Measurements from ENCODE around the gene C1orf21. TPM values are rescaled to one million over a fixed set of nuclear protein-coding genes. Genes with fewer than 3 reads are reported as not detected.

Gene C1orf21
- total and polyA plus RNA-seq, 2 donors (not counting 3 experiments of a cell fraction or from before 2014, with no cell fraction given): 0.79 to 8.5 TPM

DNA sequence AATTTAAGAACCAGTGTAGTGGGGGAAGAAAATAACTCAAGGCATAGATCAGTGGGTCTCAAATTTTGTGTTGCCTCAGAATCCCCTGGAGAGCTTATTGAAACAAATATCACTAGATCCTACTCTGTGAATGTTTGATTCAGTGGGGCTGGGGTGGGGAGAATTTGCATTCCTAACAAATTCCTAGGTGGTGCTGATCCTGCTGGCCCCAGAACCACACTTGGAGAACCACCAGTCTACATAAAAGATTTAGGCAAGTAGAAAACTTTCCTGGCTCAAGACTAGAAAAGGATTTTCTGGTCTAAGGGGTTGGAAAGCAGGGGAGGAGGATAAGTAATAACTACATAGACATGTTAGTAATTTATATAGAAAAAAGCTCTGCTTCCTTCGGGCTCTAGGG lies 34.1 kb upstream of the C1orf21 start:
- H3K9ac ChIP-seq (replicated peaks; ENCODE audit: extremely low read depth, insufficient read depth, low read length): no peak overlapping the region
- no peaks in the 10 kb centered on the region for H3K9me1 ChIP-seq (replicated peaks; ENCODE audit: control insufficient read depth, extremely low read depth, insufficient read depth, low read length)
- no peaks in the 10 kb centered on the region for H4K20me1 ChIP-seq (replicated peaks; ENCODE audit: control insufficient read depth, extremely low read depth, insufficient read depth, low read length)
- intact Hi-C loops (cut with micrococcal nuclease) (no loop called here), dilution Hi-C loops (cut with MboI; ENCODE audit: extremely low pct_ligation_motif_present, low sequenced_read_pairs) (no loop called here)
- H3K27ac ChIP-seq (ENCODE audit: insufficient read depth, low read depth, low read length): no peak overlapping the region
- FAIRE-seq (no peak), DNase-seq (ENCODE audit: low read depth, low spot score) (no peak)
- TF ChIP-seq FOS (IDR thresholded peaks at IDR 0.05; ENCODE audit: borderline replicate concordance, insufficient read depth, low read length) (no peak), GATA2 (IDR thresholded peaks at IDR 0.05; ENCODE audit: insufficient read depth, insufficient read length, low read depth, low read length) (no peak), MYC (IDR thresholded peaks at IDR 0.05; ENCODE audit: low read depth, low read length) (no peak), EZH2 (IDR thresholded peaks at IDR 0.05; ENCODE audit: borderline replicate concordance, low read depth, low read length, severe bottlenecking) (no peak), JUN (IDR thresholded peaks at IDR 0.05; ENCODE audit: borderline replicate concordance, insufficient read depth, insufficient read length, low read depth) (no peak)
- TF ChIP-seq, protein P1, sequence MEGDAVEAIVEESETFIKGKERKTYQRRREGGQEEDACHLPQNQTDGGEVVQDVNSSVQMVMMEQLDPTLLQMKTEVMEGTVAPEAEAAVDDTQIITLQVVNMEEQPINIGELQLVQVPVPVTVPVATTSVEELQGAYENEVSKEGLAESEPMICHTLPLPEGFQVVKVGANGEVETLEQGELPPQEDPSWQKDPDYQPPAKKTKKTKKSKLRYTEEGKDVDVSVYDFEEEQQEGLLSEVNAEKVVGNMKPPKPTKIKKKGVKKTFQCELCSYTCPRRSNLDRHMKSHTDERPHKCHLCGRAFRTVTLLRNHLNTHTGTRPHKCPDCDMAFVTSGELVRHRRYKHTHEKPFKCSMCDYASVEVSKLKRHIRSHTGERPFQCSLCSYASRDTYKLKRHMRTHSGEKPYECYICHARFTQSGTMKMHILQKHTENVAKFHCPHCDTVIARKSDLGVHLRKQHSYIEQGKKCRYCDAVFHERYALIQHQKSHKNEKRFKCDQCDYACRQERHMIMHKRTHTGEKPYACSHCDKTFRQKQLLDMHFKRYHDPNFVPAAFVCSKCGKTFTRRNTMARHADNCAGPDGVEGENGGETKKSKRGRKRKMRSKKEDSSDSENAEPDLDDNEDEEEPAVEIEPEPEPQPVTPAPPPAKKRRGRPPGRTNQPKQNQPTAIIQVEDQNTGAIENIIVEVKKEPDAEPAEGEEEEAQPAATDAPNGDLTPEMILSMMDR (IDR thresholded peaks at IDR 0.05; ENCODE audit: extremely low read depth in 1 of 2, insufficient read depth in 1 of 2, low read depth in 1 of 2, low read length in 2 of 2): no peak
- no peak overlapping the region for H2AFZ ChIP-seq (ENCODE audit: low read depth, low read length)
- BruUV-seq (replicated peaks): no TSS peak
- H3K4me1 ChIP-seq (ENCODE audit: control insufficient read depth, extremely low read depth, insufficient read depth, low read length): no peaks in the 10 kb centered on the region
- H3K27me3 ChIP-seq (ENCODE audit: control insufficient read depth in 2 of 2, insufficient read depth in 2 of 2, low read length in 2 of 2): peaks cover 7% of the 10 kb centered on the region in 2 experiments
- H3K4me3 ChIP-seq (replicated peaks in 1 of 3; ENCODE audit: insufficient read depth in 1 of 3, low read depth in 1 of 3, low read length in 3 of 3): no peak overlapping the region
- ChIA-PET CTCF (no interaction called here), POLR2A (no interaction called here)
- H3K9me3 ChIP-seq (replicated peaks; ENCODE audit: control insufficient read depth, insufficient read depth, low read length): no peaks in the 10 kb centered on the region
- H3K4me2 ChIP-seq (ENCODE audit: insufficient read depth, low read length): no peak overlapping the region
- no peaks in the 10 kb centered on the region for H3K36me3 ChIP-seq (ENCODE audit: control insufficient read depth in 2 of 2, extremely low read depth in 1 of 2, insufficient read depth in 2 of 2, low read length in 2 of 2)
- no peaks in the 10 kb centered on the region for H3K79me2 ChIP-seq (ENCODE audit: control insufficient read depth, insufficient read depth, low read length)

GRCh38 chr1:184354719-184355118 lies 32.1 kb upstream of the C1orf21 start:
- H4K20me1 ChIP-seq (replicated peaks; ENCODE audit: control insufficient read depth, extremely low read depth, insufficient read depth, low read length): no peaks in the 10 kb centered on the region
- H3K27ac ChIP-seq (ENCODE audit: insufficient read depth, low read depth, low read length): no peak overlapping the region
- no peak for DNase-seq (ENCODE audit: low read depth, low spot score)
- no peaks in the 10 kb centered on the region for H3K9me1 ChIP-seq (replicated peaks; ENCODE audit: control insufficient read depth, extremely low read depth, insufficient read depth, low read length)
- H3K4me1 ChIP-seq (ENCODE audit: control insufficient read depth, extremely low read depth, insufficient read depth, low read length): no peaks in the 10 kb centered on the region
- TF ChIP-seq FOS (IDR thresholded peaks at IDR 0.05; ENCODE audit: borderline replicate concordance, insufficient read depth, low read length) (no peak), POLR2A (IDR thresholded peaks at IDR 0.05; ENCODE audit: low read depth, low read length) (no peak), GATA2 (IDR thresholded peaks at IDR 0.05; ENCODE audit: insufficient read depth, insufficient read length, low read depth, low read length) (no peak), MYC (IDR thresholded peaks at IDR 0.05; ENCODE audit: low read depth, low read length) (no peak), EZH2 (IDR thresholded peaks at IDR 0.05; ENCODE audit: borderline replicate concordance, low read depth, low read length, severe bottlenecking) (no peak), JUN (IDR thresholded peaks at IDR 0.05; ENCODE audit: borderline replicate concordance, insufficient read depth, insufficient read length, low read depth) (no peak), POLR2AphosphoS5 (IDR thresholded peaks at IDR 0.05; ENCODE audit: insufficient read depth, low read depth, low read length) (no peak)
- TF ChIP-seq, protein P1 (IDR thresholded peaks at IDR 0.05; ENCODE audit: extremely low read depth in 1 of 2, insufficient read depth in 1 of 2, low read depth in 1 of 2, low read length in 2 of 2): no peak
- TF ChIP-seq, protein P2, sequence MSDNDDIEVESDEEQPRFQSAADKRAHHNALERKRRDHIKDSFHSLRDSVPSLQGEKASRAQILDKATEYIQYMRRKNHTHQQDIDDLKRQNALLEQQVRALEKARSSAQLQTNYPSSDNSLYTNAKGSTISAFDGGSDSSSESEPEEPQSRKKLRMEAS (IDR thresholded peaks at IDR 0.05; ENCODE audit: insufficient read depth, insufficient read length): no peak
- POLR2A ChIA-PET: no interaction called here
- intact Hi-C loops (cut with micrococcal nuclease) (no loop called here), dilution Hi-C loops (cut with MboI; ENCODE audit: extremely low pct_ligation_motif_present, low sequenced_read_pairs) (no loop called here)
- FAIRE-seq: no peak
- no peak overlapping the region for H3K4me2 ChIP-seq (ENCODE audit: insufficient read depth, low read length)
- peaks cover 0 to 7% of the 10 kb centered on the region in 2 experiments for H3K27me3 ChIP-seq (ENCODE audit: control insufficient read depth in 2 of 2, insufficient read depth in 2 of 2, low read length in 2 of 2)
- H3K9me3 ChIP-seq (replicated peaks; ENCODE audit: control insufficient read depth, insufficient read depth, low read length): no peaks in the 10 kb centered on the region
- no peak overlapping the region for H3K4me3 ChIP-seq (replicated peaks in 1 of 3; ENCODE audit: insufficient read depth in 1 of 3, low read depth in 1 of 3, low read length in 3 of 3)
- H3K36me3 ChIP-seq (ENCODE audit: control insufficient read depth in 2 of 2, extremely low read depth in 1 of 2, insufficient read depth in 2 of 2, low read length in 2 of 2): no peaks in the 10 kb centered on the region
- no TSS peak for BruUV-seq (replicated peaks)
- H3K9ac ChIP-seq (replicated peaks; ENCODE audit: extremely low read depth, insufficient read depth, low read length): no peak overlapping the region
- CTCF ChIA-PET: no interaction called here
- no peaks in the 10 kb centered on the region for H3K79me2 ChIP-seq (ENCODE audit: control insufficient read depth, insufficient read depth, low read length)
- no peak overlapping the region for H2AFZ ChIP-seq (ENCODE audit: low read depth, low read length)
